CD4-positive, CD25-positive, alpha-beta regulatory T cell (primary cell): Measurements from ENCODE around the gene MORN4. TPM values are rescaled to one million over a fixed set of nuclear protein-coding genes. Genes with fewer than 3 reads are reported as not detected.
"Not testable (repeated sequence)": the region's sequence is repeated elsewhere in the genome, so short reads cannot be mapped to it uniquely, and the experiment has no call there.

Source experiments
- ATAC-seq, 2 donors: fragments of 150-1000 bp; cut with Tn5 transposase; one replicate each; pipeline ENCODE4 v1.10.0; 2021; ENCODE audit warnings: low read depth in 2 of 2, moderate number of reproducible peaks in 2 of 2, moderate library complexity in 1 of 2
- DNase-seq, 3 donors: peaks; one replicate each; pipeline versions ENCODE4 v3.0.0 to v3.0.0-alpha.2; 2012 to 2022; ENCODE audit warnings: mixed read lengths in 1 of 3
- H3K27ac ChIP-seq: one replicate; pipeline ENCODE4 v1.7.0; 2013; ENCODE audit warnings: mild to moderate bottlenecking, low read length; ENCODE audit not compliant: insufficient read depth, poor library complexity, severe bottlenecking
- H3K27me3 ChIP-seq: one replicate; pipeline ENCODE4 v1.7.0; 2013; ENCODE audit warnings: low read length; ENCODE audit not compliant: control insufficient read depth, insufficient read depth
- H3K36me3 ChIP-seq: one replicate; pipeline ENCODE4 v1.7.0; 2013; ENCODE audit warnings: mild to moderate bottlenecking, low read length, moderate library complexity; ENCODE audit not compliant: control insufficient read depth, insufficient read depth
- H3K4me1 ChIP-seq: 2 replicates; pipeline ENCODE4 v1.7.0; 2013; ENCODE audit warnings: mild to moderate bottlenecking, low read length; ENCODE audit not compliant: insufficient read depth, control insufficient read depth, poor library complexity, severe bottlenecking
- H3K4me3 ChIP-seq: one replicate; pipeline ENCODE4 v1.7.0; 2013; ENCODE audit warnings: low read depth, mild to moderate bottlenecking, low read length, moderate library complexity
- H3K9me3 ChIP-seq, 2 experiments: 1 replicate in 1 of 2; 2 replicates in 1 of 2; pipeline ENCODE4 v1.7.0; 2013; ENCODE audit warnings: low read length in 2 of 2, mild to moderate bottlenecking in 1 of 2, moderate library complexity in 1 of 2; ENCODE audit not compliant: control insufficient read depth in 2 of 2
- H3K27ac Mint-ChIP-seq, 3 donors: one replicate each; pipeline ENCODE4 v1.8.0; 2020 to 2022; ENCODE audit warnings: mild to moderate bottlenecking in 3 of 3, mixed read lengths in 3 of 3, moderate library complexity in 2 of 3
- H3K27me3 Mint-ChIP-seq: one replicate; pipeline ENCODE4 v1.8.0; 2022; ENCODE audit warnings: mild to moderate bottlenecking, mixed read lengths
- H3K36me3 Mint-ChIP-seq: one replicate; pipeline ENCODE4 v1.8.0; 2020; ENCODE audit warnings: mixed read lengths
- H3K4me1 Mint-ChIP-seq, 4 donors: one replicate each; pipeline ENCODE4 v1.8.0; 2020 to 2022; ENCODE audit warnings: mixed read lengths in 4 of 4, mild to moderate bottlenecking in 1 of 4
- H3K4me3 Mint-ChIP-seq, 4 donors: one replicate each; pipeline ENCODE4 v1.8.0; 2020 to 2022; ENCODE audit warnings: mild to moderate bottlenecking in 4 of 4, mixed read lengths in 4 of 4, moderate library complexity in 3 of 4
- H3K9me3 Mint-ChIP-seq, 7 donors: one replicate each; pipeline ENCODE4 v1.8.0; 2020 to 2022; ENCODE audit warnings: mixed read lengths in 7 of 7, mild to moderate bottlenecking in 3 of 7, moderate library complexity in 2 of 7
- polyA plus RNA-seq, 4 donors: library from polyadenylated mRNA; unstranded; fragments of 300-500 nt; fragmentation: Illumina TruSeq; gene quantifications; one replicate each; pipeline ENCODE4 v1.2.3, GENCODE V29; 2021
- total RNA-seq: library from RNA; stranded (reverse); gene quantifications from one replicate; pipeline ENCODE4 v1.2.3, GENCODE V29; 2022

MORN4 gene
- total and polyA plus RNA-seq, 5 donors from 2014 or later = 0.44 to 3.1 (median 1.5) TPM

DNA sequence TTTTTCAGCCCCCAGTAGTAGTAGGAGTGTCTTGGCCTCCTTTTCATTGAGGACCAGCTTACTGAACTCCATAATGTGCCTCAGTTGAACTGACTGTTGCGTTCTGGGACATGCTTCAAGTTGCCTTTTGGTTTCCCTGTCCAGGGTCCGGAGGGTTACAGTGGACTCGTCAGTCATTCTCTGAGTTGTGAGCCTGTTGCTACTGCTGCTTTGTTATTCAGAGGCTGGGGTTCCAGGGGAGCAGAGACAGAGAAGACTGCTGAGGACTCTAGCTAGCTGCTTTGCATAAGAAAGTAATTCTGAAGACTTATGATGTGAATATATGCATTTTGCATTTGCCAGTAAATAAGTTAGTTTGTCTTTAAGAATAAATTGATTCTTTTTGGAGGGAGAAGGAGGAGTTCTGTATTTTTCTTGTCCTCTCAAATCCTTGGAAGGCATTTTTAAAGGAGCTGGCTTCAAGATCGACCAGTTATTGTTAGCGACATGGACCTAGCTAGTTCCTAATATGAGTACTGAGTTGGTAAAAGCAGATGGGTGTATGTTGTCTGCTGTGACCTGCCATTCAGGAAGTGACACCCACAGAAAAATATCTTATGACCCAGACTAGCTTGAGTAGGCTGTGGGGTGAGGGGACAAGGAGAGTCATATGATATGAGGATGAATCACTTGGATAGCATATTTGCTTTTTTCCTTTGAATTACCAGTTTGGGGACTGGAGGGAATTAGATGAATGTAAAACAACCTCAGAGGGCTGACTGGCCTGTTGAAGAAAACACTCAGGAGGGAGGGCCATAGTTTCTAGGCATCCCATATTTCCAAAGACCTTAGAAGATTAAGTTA, 15.5 kb upstream of the MORN4 start:
- H3K4me3 Mint-ChIP-seq = peak overlapping the region; percentile 31 to 51 (median 44)
- Histone ChIP-seq H3K27ac (peak overlapping the region; percentile 73), H3K4me3 (peak overlapping the region; percentile 69), H3K27me3 (no peaks in the 10 kb centered on the region), H3K36me3 (peaks cover 34% of the 10 kb centered on the region), H3K9me3 (no peaks in the 10 kb centered on the region), H3K4me1 (peaks cover 13% of the 10 kb centered on the region)
- no peaks in the 10 kb centered on the region for H3K9me3 Mint-ChIP-seq
- peaks cover 29% of the 10 kb centered on the region for H3K36me3 Mint-ChIP-seq
- DNase-seq = peak; percentile 16 to 87 (median 50)
- peak overlapping the region; percentile 86 to 94 (median 89) for H3K27ac Mint-ChIP-seq
- no peaks in the 10 kb centered on the region for H3K27me3 Mint-ChIP-seq
- ATAC-seq = peak; percentile 97 to 99
- peaks cover 11 to 32% (median 24%) of the 10 kb centered on the region in 4 donors for H3K4me1 Mint-ChIP-seq

- ATAC-seq (no peak), DNase-seq (no peak)
- Histone ChIP-seq H3K27ac (no peak overlapping the region), H3K27me3 (no peaks in the 10 kb centered on the region), H3K9me3 (no peaks in the 10 kb centered on the region), H3K4me1 (peaks cover 13% of the 10 kb centered on the region), H3K36me3 (peaks cover 23% of the 10 kb centered on the region), H3K4me3 (no peak overlapping the region)
- H3K36me3 Mint-ChIP-seq = peaks cover 19% of the 10 kb centered on the region
- H3K27me3 Mint-ChIP-seq = no peaks in the 10 kb centered on the region
- H3K27ac Mint-ChIP-seq = peak overlapping the region in 2 of 3 donors; percentile 93 to 94
- peak overlapping the region in 1 of 4 donors; percentile 28 for H3K4me3 Mint-ChIP-seq
- H3K4me1 Mint-ChIP-seq = peaks cover 5 to 43% (median 32%) of the 10 kb centered on the region in 4 donors
- H3K9me3 Mint-ChIP-seq = no peaks in the 10 kb centered on the region
Measured at GRCh38 chr10:97647556-97647955, 14.3 kb upstream of the MORN4 start.

GRCh38 chr10:97644936-97645335, 11.6 kb upstream of the MORN4 start:
- H3K9me3 ChIP-seq = no peaks in the 10 kb centered on the region
- H3K36me3 Mint-ChIP-seq = peaks cover 18% of the 10 kb centered on the region
- peaks cover 26% of the 10 kb centered on the region for H3K4me1 ChIP-seq
- no peaks in the 10 kb centered on the region for H3K27me3 ChIP-seq
- no peak overlapping the region for H3K27ac ChIP-seq
- peaks cover 10 to 61% (median 45%) of the 10 kb centered on the region in 4 donors for H3K4me1 Mint-ChIP-seq
- H3K4me3 ChIP-seq = no peak overlapping the region
- no peaks in the 10 kb centered on the region for H3K9me3 Mint-ChIP-seq
- ATAC-seq (no peak), DNase-seq (no peak)
- no peak overlapping the region for H3K27ac Mint-ChIP-seq
- no peaks in the 10 kb centered on the region for H3K27me3 Mint-ChIP-seq
- H3K36me3 ChIP-seq = peaks cover 8% of the 10 kb centered on the region
- peak overlapping the region in 1 of 4 donors; percentile 19 for H3K4me3 Mint-ChIP-seq

GRCh38 chr10:97643441-97643985, 10.2 kb upstream of the MORN4 start:
- DNase-seq (no peak), ATAC-seq (no peak)
- H3K9me3 Mint-ChIP-seq = no peaks in the 10 kb centered on the region
- Histone ChIP-seq H3K36me3 (peaks cover 8% of the 10 kb centered on the region), H3K4me1 (peaks cover 16% of the 10 kb centered on the region), H3K27ac (no peak overlapping the region), H3K9me3 (no peaks in the 10 kb centered on the region), H3K27me3 (no peaks in the 10 kb centered on the region), H3K4me3 (no peak overlapping the region)
- H3K27ac Mint-ChIP-seq = peak overlapping the region; percentile 28 to 84 (median 51)
- H3K4me1 Mint-ChIP-seq = peaks cover 4 to 51% (median 36%) of the 10 kb centered on the region in 4 donors
- peak overlapping the region; percentile 52 to 98 (median 97) for H3K4me3 Mint-ChIP-seq
- no peaks in the 10 kb centered on the region for H3K27me3 Mint-ChIP-seq
- H3K36me3 Mint-ChIP-seq = peaks cover 13% of the 10 kb centered on the region

DNA sequence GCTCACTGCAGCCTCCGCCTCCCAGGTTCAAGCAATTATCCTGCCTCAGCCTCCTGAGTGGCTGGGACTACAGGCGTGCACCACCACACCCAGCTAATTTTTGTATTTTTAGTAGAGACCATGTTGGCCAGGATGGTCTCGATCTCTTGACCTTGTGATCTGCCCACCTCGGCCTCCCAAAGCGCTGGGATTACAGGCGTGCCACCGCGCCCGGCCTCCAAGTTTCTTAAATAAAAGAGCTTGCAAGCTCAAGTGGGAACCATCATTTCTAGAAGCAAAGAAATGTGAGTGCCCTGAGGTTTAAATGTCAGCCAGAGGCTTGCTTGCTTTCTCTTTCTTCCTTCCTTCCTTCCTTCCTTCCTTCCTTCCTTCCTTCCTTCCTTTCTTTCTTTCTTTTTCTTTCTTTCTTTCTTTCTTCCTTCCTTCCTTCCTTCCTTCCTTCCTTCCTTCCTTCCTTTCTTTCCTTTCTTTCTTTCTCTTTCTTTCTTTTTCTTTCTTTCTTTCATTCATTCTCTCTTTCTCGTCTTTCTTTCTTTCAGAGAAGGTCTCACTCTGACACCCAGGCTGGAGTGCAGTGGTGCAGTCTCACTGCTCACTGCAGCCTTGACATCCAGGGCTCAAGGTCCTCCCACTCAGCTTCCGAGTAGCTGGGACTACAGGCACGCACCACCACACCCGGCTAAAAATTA, 9.3 kb upstream of the MORN4 start:
- Mint-ChIP-seq H3K27ac (peak overlapping the region; percentile 28 to 96 (median 78)), H3K4me3 (peak overlapping the region; percentile 97 to 98 (median 98)), H3K36me3 (peaks cover 13% of the 10 kb centered on the region), H3K4me1 (peaks cover 4 to 46% (median 32%) of the 10 kb centered on the region in 4 donors)
- H3K4me3 ChIP-seq, H3K27ac ChIP-seq, H3K27me3 ChIP-seq, H3K27me3 Mint-ChIP-seq, H3K9me3 ChIP-seq, DNase-seq, H3K9me3 Mint-ChIP-seq, ATAC-seq, H3K36me3 ChIP-seq: not testable (repeated sequence)
- H3K4me1 ChIP-seq = peaks cover 13% of the 10 kb centered on the region

DNA sequence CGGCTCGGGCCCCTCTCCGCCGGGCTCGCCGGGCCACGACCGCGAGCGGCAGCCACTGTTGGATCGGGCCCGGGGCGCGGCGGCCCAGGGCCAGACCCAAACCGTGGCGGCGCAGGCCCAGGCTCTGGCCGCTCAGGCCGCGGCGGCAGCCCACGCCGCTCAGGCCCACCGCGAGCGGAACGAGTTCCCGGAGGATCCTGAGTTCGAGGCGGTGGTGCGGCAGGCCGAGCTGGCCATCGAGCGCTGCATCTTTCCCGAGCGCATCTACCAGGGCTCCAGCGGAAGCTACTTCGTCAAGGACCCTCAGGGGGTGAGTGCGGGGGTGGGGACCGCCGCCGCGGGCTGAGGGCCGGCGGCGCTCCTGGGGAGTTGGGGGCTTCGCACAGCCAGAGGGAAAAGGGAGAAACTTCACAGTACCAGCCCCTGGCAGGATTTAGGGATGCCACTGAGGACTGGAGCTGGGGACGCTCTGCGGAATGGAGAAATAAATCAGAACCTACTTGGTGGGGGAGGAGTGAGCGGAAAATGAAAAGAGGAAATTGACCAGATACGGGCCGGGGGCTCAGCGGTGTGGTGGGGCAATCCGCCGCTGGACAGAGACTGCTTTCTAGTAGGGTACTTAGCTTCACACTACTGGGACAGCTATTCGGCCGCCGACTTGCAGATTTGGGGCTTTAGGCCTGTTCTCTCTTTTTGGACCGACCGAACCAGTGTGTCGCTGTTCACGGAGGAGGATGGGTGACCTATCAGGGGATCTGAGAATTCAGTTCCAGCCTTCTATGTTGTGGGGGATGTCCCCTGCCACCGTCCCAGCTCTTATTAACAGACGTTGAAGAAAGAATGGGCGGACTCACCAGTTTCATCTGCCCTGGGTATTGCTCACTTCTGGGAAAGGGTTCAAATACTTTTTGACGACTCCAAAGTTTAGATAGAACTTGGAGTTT, 7.8 kb upstream of the MORN4 start:
- no peaks in the 10 kb centered on the region for H3K27me3 ChIP-seq
- DNase-seq (peak; percentile 7 to 45 (median 21)), ATAC-seq (peak in 1 of 2 donors; percentile 8)
- Mint-ChIP-seq H3K4me3 (peak overlapping the region; percentile 97 to 98 (median 98)), H3K4me1 (peaks cover 4 to 40% (median 28%) of the 10 kb centered on the region in 4 donors), H3K36me3 (peaks cover 13% of the 10 kb centered on the region), H3K9me3 (no peaks in the 10 kb centered on the region), H3K27me3 (peaks cover 4% of the 10 kb centered on the region), H3K27ac (peak overlapping the region; percentile 91 to 96 (median 95))
- peak overlapping the region; percentile 55 for H3K27ac ChIP-seq
- no peaks in the 10 kb centered on the region for H3K9me3 ChIP-seq
- H3K36me3 ChIP-seq = peaks cover 8% of the 10 kb centered on the region
- peaks cover 13% of the 10 kb centered on the region for H3K4me1 ChIP-seq
- H3K4me3 ChIP-seq = peak overlapping the region; percentile 87
